Parathyroid adenoma (tissue), 2 donors: ENCODE measurements around the gene MAPT.

Experiments
- H2AFZ ChIP-seq: fragments of 300-600 bp; sonication (generic); one replicate; pipeline ENCODE4 v1.7.0; 2017; ENCODE audit warnings: antibody characterized with exemption, mild to moderate bottlenecking
- H3K27ac ChIP-seq: fragments of 300-600 bp; sonication (generic); one replicate; pipeline ENCODE4 v1.7.0; 2017
- H3K27me3 ChIP-seq: fragments of 300-600 bp; sonication (generic); one replicate; pipeline ENCODE4 v1.7.0; 2017; ENCODE audit warnings: low read length; ENCODE audit not compliant: control insufficient read depth, insufficient read depth
- H3K36me3 ChIP-seq: fragments of 300-600 bp; sonication (generic); one replicate; pipeline ENCODE4 v1.7.0; 2017; ENCODE audit warnings: low read length; ENCODE audit not compliant: control insufficient read depth, insufficient read depth
- H3K4me1 ChIP-seq: fragments of 300-600 bp; sonication (generic); one replicate; pipeline ENCODE4 v1.7.0; 2017; ENCODE audit warnings: control low read depth
- H3K4me2 ChIP-seq: fragments of 300-600 bp; sonication (generic); one replicate; pipeline ENCODE4 v1.7.0; 2017; ENCODE audit warnings: low read length
- H3K4me3 ChIP-seq: fragments of 300-600 bp; sonication (generic); one replicate; pipeline ENCODE4 v1.7.0; 2017; ENCODE audit warnings: low read depth, low read length
- H3K79me2 ChIP-seq: fragments of 300-600 bp; sonication (generic); one replicate; pipeline ENCODE4 v1.7.0; 2017; ENCODE audit warnings: control low read depth
- H3K9ac ChIP-seq: fragments of 300-600 bp; sonication (generic); one replicate; pipeline ENCODE4 v1.7.0; 2017; ENCODE audit warnings: mild to moderate bottlenecking
- H3K9me3 ChIP-seq: fragments of 300-600 bp; sonication (generic); one replicate; pipeline ENCODE4 v1.7.0; 2017; ENCODE audit warnings: low read length; ENCODE audit not compliant: control insufficient read depth
- TF ChIP-seq, protein P1 (sequence below): fragments of 300-600 bp; sonication (generic); IDR thresholded peaks from one replicate; pipeline ENCODE4 v1.7.0; 2017; ENCODE audit warnings: antibody characterized with exemption, mild to moderate bottlenecking
- donor health status: primary hyperparathyroidism.

The MAPT gene

DNA sequence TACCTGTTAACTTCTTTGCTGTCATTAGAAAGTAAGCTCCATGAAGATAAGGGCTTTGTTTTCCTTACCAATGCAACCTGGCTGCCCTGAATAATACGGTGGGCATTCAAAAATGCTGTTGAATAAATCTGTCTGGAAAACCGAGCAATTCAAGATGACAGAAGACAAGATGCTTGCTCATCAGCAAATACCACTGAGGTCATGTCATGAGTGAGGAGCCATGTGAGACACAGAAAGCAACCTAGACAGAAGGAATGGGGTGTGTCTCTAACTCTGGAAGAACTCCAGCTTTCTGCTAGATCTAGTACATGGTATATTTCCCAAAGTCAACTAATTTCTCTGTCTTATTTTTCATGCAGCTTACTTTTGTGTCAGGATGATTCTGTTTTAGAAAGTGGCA, 168.9 kb downstream of the MAPT start:
- H3K36me3 ChIP-seq, result no peaks in the 10 kb centered on the region

DNA sequence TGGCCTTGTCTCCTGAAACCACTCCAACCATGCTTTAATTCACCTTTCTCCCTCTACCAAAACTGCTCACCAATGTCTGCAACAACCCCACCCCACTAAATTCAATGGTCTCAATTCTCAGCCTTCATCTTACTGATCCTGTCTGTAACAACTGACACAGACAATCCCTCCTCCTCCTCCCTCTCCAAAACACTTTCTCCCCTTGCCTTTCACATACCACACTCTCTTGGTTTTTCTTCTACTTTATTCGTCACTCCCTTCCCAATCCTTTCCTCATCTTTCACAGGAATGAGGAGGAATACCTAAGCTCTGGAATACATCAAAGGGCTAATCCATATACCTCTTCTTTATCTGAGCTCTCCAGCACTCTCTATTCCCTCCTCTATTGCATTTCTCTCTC, 170.1 kb downstream of the MAPT start:
- Histone ChIP-seq H3K9me3 (no peaks in the 10 kb centered on the region), H3K9ac (no peak overlapping the region), H3K36me3 (no peaks in the 10 kb centered on the region), H3K27ac (no peak overlapping the region), H3K4me2 (no peak overlapping the region), H2AFZ (no peak overlapping the region), H3K79me2 (no peaks in the 10 kb centered on the region), H3K4me1 (no peaks in the 10 kb centered on the region), H3K4me3 (no peak overlapping the region), H3K27me3 (no peaks in the 10 kb centered on the region)
- TF ChIP-seq, protein P1, sequence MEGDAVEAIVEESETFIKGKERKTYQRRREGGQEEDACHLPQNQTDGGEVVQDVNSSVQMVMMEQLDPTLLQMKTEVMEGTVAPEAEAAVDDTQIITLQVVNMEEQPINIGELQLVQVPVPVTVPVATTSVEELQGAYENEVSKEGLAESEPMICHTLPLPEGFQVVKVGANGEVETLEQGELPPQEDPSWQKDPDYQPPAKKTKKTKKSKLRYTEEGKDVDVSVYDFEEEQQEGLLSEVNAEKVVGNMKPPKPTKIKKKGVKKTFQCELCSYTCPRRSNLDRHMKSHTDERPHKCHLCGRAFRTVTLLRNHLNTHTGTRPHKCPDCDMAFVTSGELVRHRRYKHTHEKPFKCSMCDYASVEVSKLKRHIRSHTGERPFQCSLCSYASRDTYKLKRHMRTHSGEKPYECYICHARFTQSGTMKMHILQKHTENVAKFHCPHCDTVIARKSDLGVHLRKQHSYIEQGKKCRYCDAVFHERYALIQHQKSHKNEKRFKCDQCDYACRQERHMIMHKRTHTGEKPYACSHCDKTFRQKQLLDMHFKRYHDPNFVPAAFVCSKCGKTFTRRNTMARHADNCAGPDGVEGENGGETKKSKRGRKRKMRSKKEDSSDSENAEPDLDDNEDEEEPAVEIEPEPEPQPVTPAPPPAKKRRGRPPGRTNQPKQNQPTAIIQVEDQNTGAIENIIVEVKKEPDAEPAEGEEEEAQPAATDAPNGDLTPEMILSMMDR, result no peak

More for the DNA sequence above, 168.9 kb downstream of the MAPT start:
- Histone ChIP-seq H3K79me2 (peaks cover 4% of the 10 kb centered on the region), H2AFZ (no peak overlapping the region), H3K9me3 (no peaks in the 10 kb centered on the region), H3K27ac (no peak overlapping the region), H3K4me1 (peaks cover 3% of the 10 kb centered on the region), H3K4me2 (no peak overlapping the region), H3K4me3 (no peak overlapping the region), H3K27me3 (no peaks in the 10 kb centered on the region), H3K9ac (no peak overlapping the region)
- TF ChIP-seq, protein P1, result no peak

DNA sequence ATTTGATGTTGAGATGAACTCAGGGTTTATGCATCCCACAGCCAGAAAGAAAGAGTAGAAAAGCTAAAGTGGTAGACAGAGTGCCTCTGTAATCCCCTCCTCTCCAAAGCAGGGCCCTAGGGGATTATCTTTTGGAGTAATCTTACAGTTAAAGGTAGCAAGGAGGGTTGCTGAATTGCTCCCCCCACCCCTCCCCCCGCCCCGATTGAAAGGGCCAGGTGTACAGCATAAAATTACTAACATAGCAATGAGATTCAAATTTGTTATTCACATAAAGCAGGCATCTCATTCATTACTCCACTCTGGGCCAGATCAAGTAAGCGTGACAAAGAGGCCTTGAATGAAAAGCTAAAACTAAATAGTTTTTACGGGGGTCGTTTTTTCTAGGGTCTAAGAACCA, 177.4 kb downstream of the MAPT start:
- TF ChIP-seq, protein P1, result no peak
- no peaks in the 10 kb centered on the region for H3K4me1 ChIP-seq
- no peak overlapping the region for H3K27ac ChIP-seq
- peaks cover 10% of the 10 kb centered on the region for H3K79me2 ChIP-seq
- H2AFZ ChIP-seq, result no peak overlapping the region
- no peak overlapping the region for H3K9ac ChIP-seq
- no peak overlapping the region for H3K4me2 ChIP-seq
- no peaks in the 10 kb centered on the region for H3K9me3 ChIP-seq
- H3K4me3 ChIP-seq, result no peak overlapping the region
- H3K27me3 ChIP-seq, result no peaks in the 10 kb centered on the region
- H3K36me3 ChIP-seq, result no peaks in the 10 kb centered on the region

DNA sequence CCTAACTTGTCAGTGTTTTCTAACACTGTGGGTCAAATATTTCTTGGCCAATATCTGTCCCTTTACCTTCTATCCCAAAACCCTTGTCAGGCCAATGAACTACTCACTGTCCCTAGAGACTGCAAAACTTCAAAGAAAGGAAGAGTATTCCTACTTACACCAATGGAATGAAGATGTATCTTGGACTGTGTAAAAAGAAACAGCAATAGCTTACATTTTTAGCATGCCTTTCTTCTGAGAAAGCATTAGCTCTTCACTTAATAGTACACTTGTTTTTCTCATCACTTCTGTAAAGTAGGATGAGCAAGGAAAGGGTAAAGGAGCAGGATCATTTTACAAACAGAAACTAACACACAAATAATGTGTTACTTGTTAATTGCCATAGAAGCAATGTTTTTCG, 178.6 kb downstream of the MAPT start:
- Histone ChIP-seq H3K4me3 (no peak overlapping the region), H3K36me3 (no peaks in the 10 kb centered on the region), H3K27me3 (no peaks in the 10 kb centered on the region), H2AFZ (no peak overlapping the region), H3K4me1 (no peaks in the 10 kb centered on the region), H3K9me3 (no peaks in the 10 kb centered on the region), H3K27ac (no peak overlapping the region), H3K9ac (no peak overlapping the region), H3K79me2 (peaks cover 21% of the 10 kb centered on the region), H3K4me2 (no peak overlapping the region)
- TF ChIP-seq, protein P1, result no peak

DNA sequence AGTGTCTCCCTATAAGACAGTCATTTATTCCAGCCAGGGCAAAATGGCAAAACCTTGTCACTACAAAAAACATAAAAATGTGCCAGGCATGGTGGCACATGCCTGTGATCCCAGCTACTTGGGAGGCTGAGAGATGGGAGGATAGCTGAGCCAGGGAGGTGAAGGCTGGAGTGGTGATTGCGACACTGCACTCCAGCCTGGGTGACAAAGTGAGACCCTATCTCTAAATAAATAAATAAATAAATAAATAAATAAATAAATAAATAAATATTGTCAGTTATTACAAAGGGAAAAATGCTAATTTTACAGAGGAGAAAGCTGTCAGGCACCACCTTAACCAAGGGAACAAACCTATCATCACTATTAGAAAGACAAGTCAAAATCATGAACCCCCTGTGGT, 180.2 kb downstream of the MAPT start:
- Histone ChIP-seq H3K4me1 (peaks cover 7% of the 10 kb centered on the region), H3K4me2 (no peak overlapping the region), H3K36me3 (no peaks in the 10 kb centered on the region), H3K4me3 (no peak overlapping the region), H3K9me3 (no peaks in the 10 kb centered on the region), H3K27ac (no peak overlapping the region), H2AFZ (no peak overlapping the region), H3K9ac (no peak overlapping the region), H3K27me3 (no peaks in the 10 kb centered on the region), H3K79me2 (peaks cover 21% of the 10 kb centered on the region)
- TF ChIP-seq, protein P1, result no peak
